ENCODE data around the gene ENTREP3. TPM values are rescaled to one million over a fixed set of nuclear protein-coding genes. Genes with fewer than 3 reads are reported as not detected.

Gene ENTREP3, protein sequence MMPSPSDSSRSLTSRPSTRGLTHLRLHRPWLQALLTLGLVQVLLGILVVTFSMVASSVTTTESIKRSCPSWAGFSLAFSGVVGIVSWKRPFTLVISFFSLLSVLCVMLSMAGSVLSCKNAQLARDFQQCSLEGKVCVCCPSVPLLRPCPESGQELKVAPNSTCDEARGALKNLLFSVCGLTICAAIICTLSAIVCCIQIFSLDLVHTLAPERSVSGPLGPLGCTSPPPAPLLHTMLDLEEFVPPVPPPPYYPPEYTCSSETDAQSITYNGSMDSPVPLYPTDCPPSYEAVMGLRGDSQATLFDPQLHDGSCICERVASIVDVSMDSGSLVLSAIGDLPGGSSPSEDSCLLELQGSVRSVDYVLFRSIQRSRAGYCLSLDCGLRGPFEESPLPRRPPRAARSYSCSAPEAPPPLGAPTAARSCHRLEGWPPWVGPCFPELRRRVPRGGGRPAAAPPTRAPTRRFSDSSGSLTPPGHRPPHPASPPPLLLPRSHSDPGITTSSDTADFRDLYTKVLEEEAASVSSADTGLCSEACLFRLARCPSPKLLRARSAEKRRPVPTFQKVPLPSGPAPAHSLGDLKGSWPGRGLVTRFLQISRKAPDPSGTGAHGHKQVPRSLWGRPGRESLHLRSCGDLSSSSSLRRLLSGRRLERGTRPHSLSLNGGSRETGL
- total RNA-seq: 9.5 TPM

DNA sequence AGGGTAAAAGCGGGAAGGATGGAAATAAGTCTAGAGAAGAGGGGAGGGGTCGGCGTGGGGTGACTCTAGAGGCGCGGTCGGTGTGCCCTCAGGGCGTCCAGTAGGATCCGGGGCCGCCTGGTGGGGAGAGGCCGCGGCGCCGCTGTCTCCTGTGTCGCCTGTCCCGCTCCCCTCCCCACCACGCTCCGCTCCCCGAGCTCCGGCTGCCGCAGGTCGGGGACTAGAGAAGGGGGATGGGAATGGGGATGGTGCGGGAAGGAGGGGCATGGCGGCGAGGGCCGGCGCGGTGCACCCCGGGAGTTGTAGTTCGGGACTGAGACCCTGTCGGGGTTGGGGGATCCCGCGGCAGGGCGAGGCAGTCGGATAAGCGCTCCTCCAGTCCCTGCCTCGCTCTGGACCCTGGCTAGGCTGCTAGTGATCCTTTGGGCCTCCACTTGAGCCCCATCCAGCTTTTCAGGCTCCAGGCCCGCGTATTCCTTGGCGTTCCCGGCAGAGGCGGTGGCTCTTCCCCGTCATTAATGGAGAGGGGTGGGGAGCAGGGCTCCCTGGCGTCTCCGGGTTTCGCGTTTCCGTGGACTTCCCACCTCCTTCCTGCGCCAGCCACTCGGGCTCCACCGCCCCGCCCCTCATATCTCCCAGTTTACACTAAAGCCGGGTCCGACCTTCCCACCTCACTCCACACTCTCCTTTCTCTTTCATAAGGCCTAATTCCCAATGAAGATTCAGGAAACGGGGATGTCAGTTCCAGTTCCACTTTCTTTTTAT lies at the start of gene ENTREP3:
TSS of gene ENTREP3 (minus strand) at position 241 of the 765 bp plus-strand sequence. CDS start 606 bp downstream, outside the sequence.

DNA sequence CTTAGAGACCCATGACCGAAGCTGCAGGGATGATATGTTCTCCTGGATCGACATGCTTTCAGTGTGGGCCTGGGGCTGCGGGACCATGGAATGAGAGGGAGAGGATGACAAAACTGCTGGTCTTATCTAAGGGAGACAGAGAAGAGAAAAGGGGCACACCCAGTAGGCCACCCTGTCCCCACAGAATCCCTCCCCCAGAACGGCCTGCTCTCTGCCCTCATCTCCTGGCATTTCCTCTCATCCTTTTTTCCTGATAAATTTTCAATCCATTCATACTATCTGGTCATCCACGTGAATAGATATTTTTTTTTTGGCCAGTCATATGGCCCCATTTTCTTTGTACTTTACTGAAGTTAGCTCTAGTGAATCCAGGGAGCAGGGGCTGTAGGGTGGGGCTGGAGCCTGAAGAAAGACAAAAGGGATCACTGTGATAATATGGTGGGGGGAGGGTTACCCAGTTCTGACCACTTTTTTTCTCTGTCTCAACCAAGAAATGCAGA lies 46.1 kb upstream of the ENTREP3 start, which contains the start of gene PKLR:
TSS of gene PKLR (minus strand) at position 97 of the 500 bp plus-strand sequence. CDS start at position 54, 43 bp downstream.

GRCh38 chr1:155277070-155277901 lies 22.0 kb upstream of the ENTREP3 start, which contains the start of gene HCN3:
TSS of gene HCN3 (plus strand) at chr1:155277463. CDS start at chr1:155277591, 128 bp downstream.

DNA sequence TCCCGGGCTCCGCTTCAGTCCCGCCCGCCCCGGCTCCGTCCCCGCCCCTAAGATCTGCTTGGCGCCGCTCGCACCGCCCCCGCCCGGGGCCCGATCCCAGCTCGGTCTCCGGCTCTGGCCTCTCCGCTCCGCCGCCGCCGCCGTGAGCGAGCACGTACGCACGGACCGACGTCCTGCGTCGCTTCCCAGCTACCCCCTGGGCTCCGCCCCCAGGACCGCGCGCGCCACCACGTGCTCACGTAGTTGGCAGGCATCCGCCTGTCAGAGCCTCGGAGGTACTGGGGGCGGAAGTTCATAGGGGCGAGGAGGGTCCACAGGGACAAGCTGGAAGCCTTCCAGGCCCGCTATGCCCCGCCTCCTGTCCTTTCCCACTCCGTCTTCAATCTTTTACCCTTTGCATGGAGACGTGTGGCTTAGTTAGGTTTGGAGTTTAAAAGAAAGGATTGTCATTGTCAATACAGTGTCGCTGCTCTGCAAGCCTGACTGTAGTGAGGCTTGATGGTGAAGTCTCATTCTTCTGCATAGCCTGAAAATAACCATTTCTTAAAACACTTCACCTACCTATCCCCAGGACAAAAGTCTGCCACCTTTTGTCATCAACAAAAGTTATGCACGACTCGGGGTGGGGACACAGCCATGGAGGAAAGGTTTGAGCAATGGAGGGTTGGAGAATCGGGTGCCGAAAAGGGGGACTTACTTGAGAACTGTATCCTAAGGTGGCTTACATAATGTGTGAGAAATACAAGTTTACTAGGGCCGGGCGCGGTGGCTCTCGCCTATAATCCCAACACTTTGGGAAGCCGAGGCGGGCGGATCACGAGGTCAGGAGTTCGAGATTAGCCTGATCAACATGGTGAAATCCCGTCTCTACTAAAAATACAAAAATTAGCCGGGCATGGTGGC lies 18.3 kb upstream of the ENTREP3 start, which contains the start of gene CLK2:
TSS of gene CLK2 (minus strand) at position 162 of the 903 bp plus-strand sequence. CDS start 2,527 bp downstream, outside the sequence.

GRCh38 chr1:155261852-155262673 lies 6.8 kb upstream of the ENTREP3 start, which contains the start of gene SCAMP3:
TSS of gene SCAMP3 (minus strand) at chr1:155262360. CDS start at chr1:155262151, 209 bp downstream.

DNA sequence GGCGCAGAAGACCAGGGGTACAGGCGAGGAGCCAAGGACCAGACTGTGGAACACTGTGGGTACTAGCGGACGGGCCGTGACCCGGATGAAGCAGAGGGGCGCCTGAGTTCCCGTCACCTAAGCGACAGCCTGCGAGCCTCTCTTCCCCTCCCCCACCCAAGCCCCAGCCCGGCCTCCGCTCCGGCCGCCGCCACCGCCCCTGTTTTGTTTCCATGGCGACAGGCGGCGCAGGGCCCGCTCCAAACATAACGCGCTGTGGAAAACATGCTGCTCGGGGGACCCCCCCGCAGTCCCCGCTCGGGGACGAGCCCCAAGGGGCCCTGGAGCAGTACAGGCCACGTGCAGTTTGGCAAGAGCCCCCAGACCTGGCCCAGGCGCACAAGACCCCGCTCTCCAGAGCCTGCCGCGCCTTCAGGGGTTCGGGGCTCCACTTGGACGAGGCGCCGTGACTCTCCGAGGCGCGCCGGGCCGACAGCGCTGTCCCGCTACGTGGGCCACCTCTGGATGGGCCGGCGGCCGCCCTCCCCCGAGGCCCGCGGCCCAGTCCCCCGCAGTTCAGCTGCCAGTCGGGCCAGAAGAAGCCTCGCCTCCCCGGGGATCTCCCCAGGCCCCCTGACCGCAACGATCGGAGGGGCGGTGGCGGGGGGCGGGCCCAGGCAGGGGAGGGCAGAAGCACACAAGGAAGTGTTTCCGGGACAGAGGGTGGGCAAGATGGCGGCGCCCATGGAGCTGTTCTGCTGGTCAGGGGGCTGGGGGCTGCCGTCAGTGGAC lies 46.6 kb downstream of the ENTREP3 start, which contains the start of gene MTX1:
TSS of gene MTX1 (plus strand) at position 155 of the 771 bp plus-strand sequence. CDS start at position 265, 110 bp downstream.

GRCh38 chr1:155207806-155208540 lies 47.3 kb downstream of the ENTREP3 start, which contains the start of gene THBS3:
TSS of gene THBS3 (minus strand) at chr1:155207897. CDS start at chr1:155207876, 21 bp downstream.

Other genes starting within 250 kb of the ENTREP3 start
- gene DCST2, start 221.7 kb downstream of the ENTREP3 start, total RNA-seq: 0.49 TPM
- gene DCST1, start 221.7 kb downstream of the ENTREP3 start, total RNA-seq: not detected
- gene ADAM15, start 204.2 kb downstream of the ENTREP3 start, total RNA-seq: 49.4 TPM
- gene EFNA4, start 191.7 kb downstream of the ENTREP3 start, total RNA-seq: 2.9 TPM
- gene EFNA3, start 176.6 kb downstream of the ENTREP3 start, total RNA-seq: 5.8 TPM
- gene EFNA1, start 127.6 kb downstream of the ENTREP3 start, total RNA-seq: 26.9 TPM
- gene SLC50A1, start 119.6 kb downstream of the ENTREP3 start, total RNA-seq: 15.6 TPM
- gene DPM3, start 115.0 kb downstream of the ENTREP3 start, total RNA-seq: 39.4 TPM
- gene KRTCAP2, start 82.2 kb downstream of the ENTREP3 start, total RNA-seq: 51.1 TPM
- gene TRIM46, start 81.6 kb downstream of the ENTREP3 start, total RNA-seq: 5.7 TPM
- gene THBS3, start 47.6 kb downstream of the ENTREP3 start, total RNA-seq: 50.7 TPM
- 18.3 TPM for gene MTX1, start 46.8 kb downstream of the ENTREP3 start, total RNA-seq
- 33.2 TPM for gene SCAMP3, start 6.9 kb upstream of the ENTREP3 start, total RNA-seq
- 49.3 TPM for gene CLK2, start 18.0 kb upstream of the ENTREP3 start, total RNA-seq
- 7.4 TPM for gene HCN3, start 22.0 kb upstream of the ENTREP3 start, total RNA-seq
- gene PKLR, start 46.0 kb upstream of the ENTREP3 start, total RNA-seq: 1.0 TPM
- 92.3 TPM for gene FDPS, start 53.4 kb upstream of the ENTREP3 start, total RNA-seq
- gene RUSC1, start 65.4 kb upstream of the ENTREP3 start, total RNA-seq: 26.6 TPM